Measurements from ENCODE around the gene LTC4S.

Gene LTC4S

DNA sequence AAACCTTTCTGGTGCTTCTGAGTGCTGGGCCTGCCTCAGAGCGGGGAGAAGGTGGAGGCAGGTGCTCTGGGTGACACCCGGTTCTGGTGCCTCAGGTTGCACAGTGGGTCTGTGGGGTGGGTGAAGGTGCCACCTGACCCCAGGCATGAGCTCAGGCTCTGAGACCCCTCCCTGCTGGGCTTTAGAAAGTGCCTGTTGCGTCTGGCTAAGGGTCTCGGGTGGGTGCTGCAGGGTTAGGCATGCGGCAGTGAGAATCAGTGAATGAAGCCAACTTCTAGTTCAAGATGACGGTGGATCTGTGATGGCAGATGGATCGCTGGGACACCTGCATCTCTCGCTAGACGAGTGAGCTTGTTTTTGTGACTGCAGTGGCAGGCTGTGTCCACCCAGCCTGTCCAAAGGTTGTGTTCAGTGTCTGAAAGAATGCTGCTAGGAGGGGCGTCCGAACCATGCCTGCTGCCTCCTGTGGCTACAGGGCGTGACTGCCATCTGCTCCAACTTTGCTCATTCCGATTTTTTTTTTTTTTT lies 31.9 kb downstream of the LTC4S start:
- Histone ChIP-seq H3K4me3 (ENCODE audit: insufficient read depth, low read depth, low read length) (no peak overlapping the region), H3K36me3 (ENCODE audit: control insufficient read depth, insufficient read depth, low read length) (peaks cover 24% of the 10 kb centered on the region), H3K27me3 (ENCODE audit: control insufficient read depth, insufficient read depth, low read length, poor library complexity, severe bottlenecking) (no peaks in the 10 kb centered on the region), H3K27ac (ENCODE audit: insufficient read depth, low read depth, low read length, poor library complexity, severe bottlenecking) (no peak overlapping the region), H3K4me1 (ENCODE audit: control insufficient read depth, insufficient read depth, low read length) (peaks cover 12% of the 10 kb centered on the region), H3K9me3 (ENCODE audit: control insufficient read depth, low read length) (no peaks in the 10 kb centered on the region)
- WGBS, 2 experiments, result 94% methylated on average over 13 of the region's 13 CpGs

- no peaks in the 10 kb centered on the region for H3K9me3 ChIP-seq (ENCODE audit: control insufficient read depth, low read length)
- peaks cover 2% of the 10 kb centered on the region for H3K4me1 ChIP-seq (ENCODE audit: control insufficient read depth, insufficient read depth, low read length)
- H3K4me3 ChIP-seq (ENCODE audit: insufficient read depth, low read depth, low read length), result no peak overlapping the region
- no peak overlapping the region for H3K27ac ChIP-seq (ENCODE audit: insufficient read depth, low read depth, low read length, poor library complexity, severe bottlenecking)
- 78 to 81% methylated on average over 9 of the region's 9 CpGs for WGBS, 2 experiments
- peaks cover 30% of the 10 kb centered on the region for H3K36me3 ChIP-seq (ENCODE audit: control insufficient read depth, insufficient read depth, low read length)
- H3K27me3 ChIP-seq (ENCODE audit: control insufficient read depth, insufficient read depth, low read length, poor library complexity, severe bottlenecking), result no peaks in the 10 kb centered on the region
Measured at GRCh38 chr5:179827680-179828079, 33.9 kb downstream of the LTC4S start.

DNA sequence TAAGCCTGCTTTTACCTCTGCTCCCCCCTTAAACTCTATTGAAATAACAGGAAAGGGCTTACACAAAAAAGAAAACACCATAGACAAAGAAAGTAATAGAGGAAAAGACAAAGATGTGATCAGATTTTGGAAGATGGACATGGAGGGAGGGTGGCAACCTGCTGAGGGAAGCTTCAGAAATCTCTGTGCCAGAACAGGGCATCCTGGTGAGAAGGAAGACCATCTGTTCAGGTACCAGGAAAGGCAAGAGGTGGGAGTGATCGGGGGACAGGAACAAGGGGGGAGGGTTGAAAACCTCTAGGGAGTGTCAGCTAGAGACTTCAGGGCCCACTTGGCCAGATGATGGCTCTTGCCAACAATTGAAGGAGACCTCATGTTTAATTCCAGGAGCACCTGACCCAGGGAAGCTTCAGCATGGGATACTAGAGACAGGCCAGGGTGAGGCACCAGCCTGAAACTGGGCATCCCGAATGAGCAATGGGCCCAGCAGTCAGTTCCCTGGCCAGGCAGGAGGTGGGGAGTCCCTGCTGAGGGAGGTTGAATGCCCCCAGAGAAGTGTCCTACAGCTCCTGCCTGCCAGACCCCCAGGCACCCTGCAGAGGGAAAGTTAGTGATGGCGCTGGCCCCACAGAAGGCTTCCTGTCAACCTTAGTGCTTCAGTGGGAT lies 35.1 kb downstream of the LTC4S start:
- no peaks in the 10 kb centered on the region for H3K4me1 ChIP-seq (ENCODE audit: control insufficient read depth, insufficient read depth, low read length)
- WGBS, 2 experiments, result 69 to 74% methylated on average over 3 of the region's 3 CpGs
- H3K9me3 ChIP-seq (ENCODE audit: control insufficient read depth, low read length), result no peaks in the 10 kb centered on the region
- H3K27me3 ChIP-seq (ENCODE audit: control insufficient read depth, insufficient read depth, low read length, poor library complexity, severe bottlenecking), result no peaks in the 10 kb centered on the region
- peaks cover 42% of the 10 kb centered on the region for H3K36me3 ChIP-seq (ENCODE audit: control insufficient read depth, insufficient read depth, low read length)
- no peak overlapping the region for H3K27ac ChIP-seq (ENCODE audit: insufficient read depth, low read depth, low read length, poor library complexity, severe bottlenecking)
- no peak overlapping the region for H3K4me3 ChIP-seq (ENCODE audit: insufficient read depth, low read depth, low read length)

DNA sequence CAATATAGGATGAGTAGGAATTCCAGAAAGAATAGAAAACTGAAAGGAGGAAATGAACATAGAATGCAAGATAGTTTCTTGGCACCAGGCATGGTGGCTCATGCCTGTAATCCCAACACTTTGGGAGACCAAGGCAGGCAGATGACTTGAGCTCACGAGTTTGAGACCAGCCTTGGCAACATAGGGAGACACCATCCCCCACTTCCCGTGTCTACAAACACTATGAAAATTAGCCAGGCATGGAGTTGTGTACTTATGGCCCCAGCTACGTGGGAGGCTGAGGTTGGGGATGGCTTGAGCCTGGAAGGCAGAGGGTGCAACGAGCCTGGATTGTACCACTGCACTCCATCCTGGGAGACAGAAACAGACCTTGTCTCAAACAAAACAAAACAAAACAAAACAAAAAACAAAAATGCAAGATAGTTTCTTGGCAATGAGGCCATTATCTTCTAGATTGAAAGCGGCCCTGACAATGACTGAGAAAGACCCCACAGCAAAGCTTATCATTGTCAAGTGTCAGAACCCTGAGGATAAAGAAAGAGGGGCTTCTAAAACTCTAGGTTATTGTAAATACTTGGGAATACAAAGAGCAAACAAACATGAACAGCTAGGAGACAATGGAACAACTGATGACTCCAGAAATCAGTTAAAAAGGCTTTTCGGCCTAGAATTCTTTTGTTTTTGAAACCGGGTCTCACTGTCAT lies 36.1 kb downstream of the LTC4S start:
- no peak overlapping the region for H3K27ac ChIP-seq (ENCODE audit: insufficient read depth, low read depth, low read length, poor library complexity, severe bottlenecking)
- no peak overlapping the region for H3K4me3 ChIP-seq (ENCODE audit: insufficient read depth, low read depth, low read length)
- peaks cover 45% of the 10 kb centered on the region for H3K36me3 ChIP-seq (ENCODE audit: control insufficient read depth, insufficient read depth, low read length)
- WGBS, 2 experiments, result 90 to 94% methylated on average over 7 of the region's 7 CpGs
- no peaks in the 10 kb centered on the region for H3K9me3 ChIP-seq (ENCODE audit: control insufficient read depth, low read length)
- no peaks in the 10 kb centered on the region for H3K27me3 ChIP-seq (ENCODE audit: control insufficient read depth, insufficient read depth, low read length, poor library complexity, severe bottlenecking)
- no peaks in the 10 kb centered on the region for H3K4me1 ChIP-seq (ENCODE audit: control insufficient read depth, insufficient read depth, low read length)

DNA sequence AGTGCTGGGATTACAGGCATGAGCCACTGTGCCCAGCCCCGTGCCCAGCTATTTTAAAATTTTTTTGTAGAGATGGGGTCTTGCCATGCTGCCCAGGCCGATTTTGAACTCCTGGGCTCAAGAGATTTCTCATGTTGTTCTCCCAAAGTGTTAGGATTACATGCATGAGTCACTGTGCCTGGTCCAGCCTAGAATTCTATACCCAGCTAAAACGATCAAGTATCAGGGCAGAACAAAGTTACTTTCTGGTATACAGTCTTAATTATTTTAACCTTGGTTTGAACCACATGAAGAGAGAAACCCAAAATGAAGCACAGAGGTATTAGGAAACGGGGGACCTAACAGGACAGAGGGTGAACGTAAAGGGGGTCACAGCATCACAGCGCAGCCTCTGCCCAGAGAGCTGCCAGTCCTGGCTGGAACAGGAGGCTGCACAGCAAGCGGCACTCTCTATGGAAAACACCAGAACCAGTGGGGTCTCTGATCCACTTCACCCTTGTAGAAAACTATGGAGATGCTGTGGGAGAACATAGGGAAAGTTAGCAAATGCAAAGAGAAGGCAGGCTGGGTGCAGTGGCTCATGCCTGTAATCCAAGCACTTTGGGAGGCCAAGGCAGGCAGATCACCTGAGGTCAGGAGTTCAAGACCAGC lies 37.2 kb downstream of the LTC4S start:
- Histone ChIP-seq H3K27me3 (ENCODE audit: control insufficient read depth, insufficient read depth, low read length, poor library complexity, severe bottlenecking) (no peaks in the 10 kb centered on the region), H3K36me3 (ENCODE audit: control insufficient read depth, insufficient read depth, low read length) (peaks cover 39% of the 10 kb centered on the region)
- WGBS, 2 experiments, result 95 to 97% methylated on average over 7 of the region's 7 CpGs

DNA sequence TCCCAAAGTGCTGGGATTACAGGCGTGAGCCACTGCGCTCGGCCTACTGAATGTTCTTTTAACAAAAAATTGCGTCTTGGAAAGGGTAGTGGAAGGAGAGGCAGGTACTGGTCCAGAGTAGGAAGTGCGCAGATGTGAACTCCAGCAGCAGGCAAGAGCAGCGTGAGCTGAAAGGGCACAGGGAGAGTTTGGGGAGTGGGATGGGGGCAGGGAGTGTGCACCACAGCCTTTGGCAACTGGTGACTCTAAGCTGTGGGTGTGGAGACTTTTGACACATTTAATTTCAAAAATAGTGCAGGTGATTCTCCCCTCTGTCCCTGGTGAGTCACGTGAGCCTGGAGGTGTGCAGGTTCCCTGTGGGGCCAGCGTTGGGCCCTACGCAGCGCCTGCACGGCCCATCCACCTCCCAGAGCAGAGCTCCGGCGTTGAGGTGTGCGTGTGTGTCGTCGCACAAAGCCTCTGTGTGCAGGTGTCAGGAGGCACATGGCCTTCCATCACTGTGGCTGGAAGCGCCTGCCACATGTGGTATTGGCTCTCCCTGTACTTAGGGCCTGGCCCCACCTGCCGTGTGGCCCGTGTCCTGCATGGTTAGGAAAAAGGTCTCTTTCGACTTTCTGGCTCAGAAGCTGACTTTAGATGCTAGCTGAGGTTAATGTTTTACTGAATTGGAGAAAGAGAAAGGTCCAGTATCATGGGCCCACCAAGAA lies 38.4 kb downstream of the LTC4S start:
- H3K36me3 ChIP-seq (ENCODE audit: control insufficient read depth, insufficient read depth, low read length), result peaks cover 49% of the 10 kb centered on the region

More for the DNA sequence above, 37.2 kb downstream of the LTC4S start:
- Histone ChIP-seq H3K27ac (ENCODE audit: insufficient read depth, low read depth, low read length, poor library complexity, severe bottlenecking) (no peak overlapping the region), H3K4me1 (ENCODE audit: control insufficient read depth, insufficient read depth, low read length) (no peaks in the 10 kb centered on the region), H3K9me3 (ENCODE audit: control insufficient read depth, low read length) (no peaks in the 10 kb centered on the region), H3K4me3 (ENCODE audit: insufficient read depth, low read depth, low read length) (no peak overlapping the region)

GRCh38 chr5:179833056-179833708 lies 39.4 kb downstream of the LTC4S start:
- 91 to 92% methylated on average over 23 of the region's 23 CpGs for WGBS, 2 experiments
- no peak overlapping the region for H3K27ac ChIP-seq (ENCODE audit: insufficient read depth, low read depth, low read length, poor library complexity, severe bottlenecking)
- peaks cover 58% of the 10 kb centered on the region for H3K36me3 ChIP-seq (ENCODE audit: control insufficient read depth, insufficient read depth, low read length)

More for the DNA sequence above, 38.4 kb downstream of the LTC4S start:
- no peak overlapping the region for H3K27ac ChIP-seq (ENCODE audit: insufficient read depth, low read depth, low read length, poor library complexity, severe bottlenecking)
- 95 to 96% methylated on average over 20 of the region's 20 CpGs for WGBS, 2 experiments
- H3K9me3 ChIP-seq (ENCODE audit: control insufficient read depth, low read length), result no peaks in the 10 kb centered on the region
- H3K27me3 ChIP-seq (ENCODE audit: control insufficient read depth, insufficient read depth, low read length, poor library complexity, severe bottlenecking), result no peaks in the 10 kb centered on the region
- no peak overlapping the region for H3K4me3 ChIP-seq (ENCODE audit: insufficient read depth, low read depth, low read length)
- no peaks in the 10 kb centered on the region for H3K4me1 ChIP-seq (ENCODE audit: control insufficient read depth, insufficient read depth, low read length)

GRCh38 chr5:179833709-179834070 lies 39.9 kb downstream of the LTC4S start:
- Histone ChIP-seq H3K4me3 (ENCODE audit: insufficient read depth, low read depth, low read length) (no peak overlapping the region), H3K4me1 (ENCODE audit: control insufficient read depth, insufficient read depth, low read length) (no peaks in the 10 kb centered on the region), H3K27ac (ENCODE audit: insufficient read depth, low read depth, low read length, poor library complexity, severe bottlenecking) (no peak overlapping the region), H3K9me3 (ENCODE audit: control insufficient read depth, low read length) (no peaks in the 10 kb centered on the region), H3K27me3 (ENCODE audit: control insufficient read depth, insufficient read depth, low read length, poor library complexity, severe bottlenecking) (no peaks in the 10 kb centered on the region), H3K36me3 (ENCODE audit: control insufficient read depth, insufficient read depth, low read length) (peaks cover 63% of the 10 kb centered on the region)
- 100% methylated on average over 3 of the region's 3 CpGs for WGBS, 2 experiments

More at GRCh38 chr5:179833056-179833708, 39.4 kb downstream of the LTC4S start:
- H3K27me3 ChIP-seq (ENCODE audit: control insufficient read depth, insufficient read depth, low read length, poor library complexity, severe bottlenecking), result no peaks in the 10 kb centered on the region
- H3K9me3 ChIP-seq (ENCODE audit: control insufficient read depth, low read length), result no peaks in the 10 kb centered on the region
- no peak overlapping the region for H3K4me3 ChIP-seq (ENCODE audit: insufficient read depth, low read depth, low read length)
- no peaks in the 10 kb centered on the region for H3K4me1 ChIP-seq (ENCODE audit: control insufficient read depth, insufficient read depth, low read length)

DNA sequence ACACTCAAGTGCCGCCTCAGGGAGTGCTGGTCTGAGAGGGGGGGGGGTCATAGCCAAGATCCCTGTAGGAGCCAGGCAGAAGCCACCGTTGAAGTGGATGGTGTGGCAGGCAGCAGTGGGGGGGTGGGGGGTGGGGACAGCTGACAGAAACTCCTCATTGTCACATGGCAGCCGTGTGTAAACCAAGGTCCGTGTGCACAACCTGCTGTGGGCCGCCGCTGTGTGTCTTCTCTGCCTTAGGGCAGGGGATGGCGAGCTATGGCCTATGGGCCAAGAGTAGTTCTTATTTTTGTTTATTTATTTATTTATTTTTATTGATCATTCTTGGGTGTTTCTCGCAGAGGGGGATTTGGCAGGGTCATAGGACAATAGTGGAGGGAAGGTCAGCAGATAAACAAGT lies 40.3 kb downstream of the LTC4S start:
- 96 to 98% methylated on average over 6 of the region's 8 CpGs for WGBS, 2 experiments
- H3K4me3 ChIP-seq (ENCODE audit: insufficient read depth, low read depth, low read length), result no peak overlapping the region
- H3K9me3 ChIP-seq (ENCODE audit: control insufficient read depth, low read length), result no peaks in the 10 kb centered on the region
- peaks cover 60% of the 10 kb centered on the region for H3K36me3 ChIP-seq (ENCODE audit: control insufficient read depth, insufficient read depth, low read length)
- H3K4me1 ChIP-seq (ENCODE audit: control insufficient read depth, insufficient read depth, low read length), result no peaks in the 10 kb centered on the region
- no peaks in the 10 kb centered on the region for H3K27me3 ChIP-seq (ENCODE audit: control insufficient read depth, insufficient read depth, low read length, poor library complexity, severe bottlenecking)
- no peak overlapping the region for H3K27ac ChIP-seq (ENCODE audit: insufficient read depth, low read depth, low read length, poor library complexity, severe bottlenecking)

All from ectodermal cell (in vitro differentiated cells).